GM12872 (cell line): ENCODE measurements around the gene KIF3A.

Experiments
- CTCF ChIP-seq: IDR thresholded peaks from 3 replicates; pipeline ENCODE4 v1.5.1; 2011; ENCODE audit warnings: low read depth, mild to moderate bottlenecking, low read length, moderate library complexity; ENCODE audit not compliant: insufficient read depth

KIF3A gene

GRCh38 chr5:132669966-132670882 is 67.1 kb downstream of the KIF3A start:
- TF ChIP-seq CTCF: no peak

- no peak for TF ChIP-seq CTCF
Observed at GRCh38 chr5:132669455-132669820, 67.9 kb downstream of the KIF3A start.

- no peak for TF ChIP-seq CTCF
Observed at GRCh38 chr5:132668706-132669454, 68.5 kb downstream of the KIF3A start.

GRCh38 chr5:132667761-132668705 is 69.3 kb downstream of the KIF3A start:
- TF ChIP-seq CTCF: no peak

GRCh38 chr5:132667309-132667708 is 70.0 kb downstream of the KIF3A start:
- TF ChIP-seq CTCF: no peak

GRCh38 chr5:132666310-132667123 is 70.8 kb downstream of the KIF3A start:
- no peak for TF ChIP-seq CTCF
